H1 (cell line): Measurements from ENCODE around the gene ARHGEF26.

Experiments used
- CTCF ChIP-seq, 3 experiments: IDR thresholded peaks; 1 replicate in 2 of 3; 2 replicates in 1 of 3; pipeline versions ENCODE4 v1.5.1 to v1.6.1; 2011; ENCODE audit warnings: low read length in 3 of 3, mild to moderate bottlenecking in 3 of 3, inconsistent platforms in 2 of 3, low read depth in 1 of 3, moderate library complexity in 1 of 3; ENCODE audit not compliant: insufficient read depth in 1 of 3; ENCODE audit errors: control extremely low read depth in 1 of 3
- FOSL1 ChIP-seq: IDR thresholded peaks from 2 replicates; pipeline ENCODE4 v1.6.1; 2011; ENCODE audit warnings: mild to moderate bottlenecking, low read depth, low read length, moderate library complexity; ENCODE audit not compliant: insufficient read depth
- GABPA ChIP-seq: IDR thresholded peaks from 2 replicates; pipeline ENCODE4 v1.6.1; 2011; ENCODE audit warnings: mild to moderate bottlenecking, low read length, moderate library complexity, borderline replicate concordance; ENCODE audit not compliant: insufficient read depth
- JUN ChIP-seq: IDR thresholded peaks from 2 replicates; pipeline ENCODE4 v1.6.1; 2011; ENCODE audit warnings: low read depth, mild to moderate bottlenecking, improper control_type of control experiment, low read length
- POLR2AphosphoS5 ChIP-seq: IDR thresholded peaks from 2 replicates; pipeline ENCODE4 v1.6.1; 2011; ENCODE audit warnings: low read depth, low read length
- SP1 ChIP-seq: IDR thresholded peaks from 2 replicates; pipeline ENCODE4 v1.6.1; 2011; ENCODE audit warnings: low read depth, low read length
- SUZ12 ChIP-seq: fragments of 200-600 bp; sonication (generic); IDR thresholded peaks from 2 replicates; pipeline ENCODE4 v1.6.1; 2012; ENCODE audit warnings: mild to moderate bottlenecking, inconsistent platforms, low read length, moderate library complexity, mixed read lengths
- TAF1 ChIP-seq: IDR thresholded peaks from 2 replicates; pipeline ENCODE4 v1.6.1; 2011; ENCODE audit warnings: mild to moderate bottlenecking, low read depth, low read length
- USF2 ChIP-seq: IDR thresholded peaks from 2 replicates; pipeline ENCODE4 v1.6.1; 2011; ENCODE audit warnings: low read length, improper control_type of control experiment
- YY1 ChIP-seq: IDR thresholded peaks from 2 replicates; pipeline ENCODE4 v1.6.1; 2011; ENCODE audit warnings: low read depth, mild to moderate bottlenecking, low read length

GRCh38 chr3:154240235-154240634, 119.0 kb downstream of the ARHGEF26 start:
- no peak for TF ChIP-seq SP1
- TF ChIP-seq JUN, result no peak
- TF ChIP-seq POLR2AphosphoS5, result no peak
- TF ChIP-seq CTCF (IDR thresholded peaks at IDR 0.05; ENCODE audit: control extremely low read depth in 1 of 3, insufficient read depth in 1 of 3, low read depth in 1 of 3, low read length in 3 of 3), result no peak
- TF ChIP-seq YY1, result no peak
- no peak for TF ChIP-seq SUZ12
- TF ChIP-seq USF2, result no peak
- TF ChIP-seq GABPA, result no peak
- TF ChIP-seq TAF1, result no peak
- no peak for TF ChIP-seq FOSL1
